Endothelial cell of umbilical vein (primary cell): ENCODE measurements around the gene ASIC1. TPM values are rescaled to one million over a fixed set of nuclear protein-coding genes. Genes with fewer than 3 reads are reported as not detected.

Experiments used
- BruUV-seq: library from RNA; stranded (reverse); fragments of 400-500 nt; replicated peaks from 2 replicates; lab custom pipeline; 2021; lab: Mats Ljungman, UMichigan
- CTCF ChIA-PET: fragments of 300-600, 350-600 bp; sonication (Branson Sonifier 250); formaldehyde crosslinking; loops from one replicate; lab custom pipeline; 2021; ENCODE audit warnings: antibody characterized with exemption, inconsistent platforms; lab: Charles Lee
- POLR2A ChIA-PET: fragments of 300-600, 350-600 bp; sonication (Branson Sonifier 250); formaldehyde crosslinking; loops from one replicate; lab custom pipeline; 2021; ENCODE audit warnings: antibody characterized with exemption, inconsistent platforms; lab: Charles Lee
- DNase-seq: peaks from one replicate; pipeline ENCODE4 v3.0.0-alpha.2; 2011; ENCODE audit warnings: low read depth, low spot score
- FAIRE-seq: peaks from 2 replicates; lab custom pipeline; 2011; peaks lifted over from hg19 to GRCh38; lab: Jason Lieb, UNC
- H2AFZ ChIP-seq: 2 replicates; pipeline ENCODE4 v1.6.0; 2012; ENCODE audit warnings: low read depth, low read length, control low read depth, inconsistent platforms
- H3K27ac ChIP-seq: 2 replicates; pipeline ENCODE4 v1.5.1; 2011; ENCODE audit warnings: low read depth, mild to moderate bottlenecking, control low read depth, low read length, moderate library complexity; ENCODE audit not compliant: insufficient read depth
- H3K27me3 ChIP-seq, 2 experiments: 2 replicates each; pipeline versions ENCODE4 v1.6.0 to v1.6.1; 2011; ENCODE audit warnings: low read length in 2 of 2, mixed read lengths in 1 of 2; ENCODE audit not compliant: control insufficient read depth in 2 of 2, insufficient read depth in 2 of 2
- H3K36me3 ChIP-seq, 2 experiments: 2 replicates in 1 of 2; 3 replicates in 1 of 2; pipeline ENCODE4 v1.5.1; 2011; ENCODE audit warnings: low read length in 2 of 2, mild to moderate bottlenecking in 1 of 2, moderate library complexity in 1 of 2; ENCODE audit not compliant: control insufficient read depth in 2 of 2, insufficient read depth in 2 of 2; ENCODE audit errors: extremely low read depth in 1 of 2
- H3K4me1 ChIP-seq: 3 replicates; pipeline ENCODE4 v1.5.1; 2011; ENCODE audit warnings: mild to moderate bottlenecking, low read length; ENCODE audit not compliant: control insufficient read depth, insufficient read depth; ENCODE audit errors: extremely low read depth
- H3K4me2 ChIP-seq: 2 replicates; pipeline ENCODE4 v1.6.1; 2011; ENCODE audit warnings: low read length, control low read depth, mixed read lengths; ENCODE audit not compliant: insufficient read depth
- H3K4me3 ChIP-seq, 3 experiments: fragments of 200-600 bp in 1 of 3; sonication (generic), shearing (Covaris generic) in 1 of 3; replicated peaks in 1 of 3; 2 replicates each; pipeline ENCODE4 v1.5.1; 2011 to 2016; ENCODE audit warnings: control low read depth in 3 of 3, low read length in 3 of 3, mild to moderate bottlenecking in 2 of 3, inconsistent platforms in 1 of 3, low read depth in 1 of 3, moderate library complexity in 1 of 3; ENCODE audit not compliant: insufficient read depth in 1 of 3
- H3K79me2 ChIP-seq: 2 replicates; pipeline ENCODE4 v1.6.0; 2012; ENCODE audit warnings: low read length, inconsistent platforms; ENCODE audit not compliant: control insufficient read depth, insufficient read depth
- H3K9ac ChIP-seq: replicated peaks from 2 replicates; pipeline ENCODE3; 2011; ENCODE audit warnings: low read length, control low read depth; ENCODE audit not compliant: insufficient read depth; ENCODE audit errors: extremely low read depth
- H3K9me1 ChIP-seq: replicated peaks from 3 replicates; pipeline ENCODE4 v1.6.0; 2011; ENCODE audit warnings: mild to moderate bottlenecking, low read length; ENCODE audit not compliant: control insufficient read depth, insufficient read depth; ENCODE audit errors: extremely low read depth
- H3K9me3 ChIP-seq: replicated peaks from 2 replicates; pipeline ENCODE4 v1.5.1; 2012; ENCODE audit warnings: low read length, inconsistent platforms; ENCODE audit not compliant: control insufficient read depth, insufficient read depth
- H4K20me1 ChIP-seq: replicated peaks from 2 replicates; pipeline ENCODE3; 2011; ENCODE audit warnings: mild to moderate bottlenecking, low read length; ENCODE audit not compliant: control insufficient read depth, insufficient read depth; ENCODE audit errors: extremely low read depth
- EZH2 ChIP-seq: IDR thresholded peaks from 2 replicates; pipeline ENCODE4 v1.6.1; 2012; ENCODE audit warnings: borderline replicate concordance, low read depth, mild to moderate bottlenecking, moderate library complexity, low read length, inconsistent platforms; ENCODE audit not compliant: severe bottlenecking
- FOS ChIP-seq: IDR thresholded peaks from 2 replicates; pipeline ENCODE4 v1.6.1; 2011; ENCODE audit warnings: mild to moderate bottlenecking, low read length, moderate library complexity, borderline replicate concordance; ENCODE audit not compliant: insufficient read depth
- GATA2 ChIP-seq: IDR thresholded peaks from 2 replicates; pipeline ENCODE4 v1.7.0; 2011; ENCODE audit warnings: low read depth, mild to moderate bottlenecking, moderate library complexity, mixed read lengths, low read length; ENCODE audit not compliant: insufficient read length, insufficient read depth
- MYC ChIP-seq: IDR thresholded peaks from one replicate; pipeline ENCODE4 v1.6.1; 2011; ENCODE audit warnings: mild to moderate bottlenecking, low read depth, low read length
- POLR2A ChIP-seq: IDR thresholded peaks from 2 replicates; pipeline ENCODE4 v1.6.1; 2012; ENCODE audit warnings: low read depth, mild to moderate bottlenecking, control low read depth, low read length
- dilution Hi-C: fragments of 300-500 bp; cut with MboI; formaldehyde crosslinking; loops from one replicate; pipeline ENCODE4 v1.15.0; 2019; ENCODE audit warnings: low sequenced_read_pairs; ENCODE audit not compliant: extremely low pct_ligation_motif_present
- intact Hi-C: fragments of 100-400 bp; cut with micrococcal nuclease; formaldehyde crosslinking; loops from one replicate; pipeline ENCODE4 v1.10.0; 2022
- polyA plus RNA-seq, 4 experiments: library from polyadenylated mRNA; depleted of rRNA in 3 of 4; stranded (reverse) in 3 of 4; unstranded in 1 of 4; fragments of >200 nt; gene quantifications; 2 replicates each; pipeline versions ENCODE4 v1.2.1 to v1.2.3, GENCODE V29; 2011 to 2012; ENCODE audit warnings: missing spikeins in 1 of 4
- total RNA-seq: library from RNA; stranded (reverse); gene quantifications from 2 replicates; pipeline ENCODE4 v1.2.3, GENCODE V29; 2021
- TF ChIP-seq, protein P1 (sequence below), 2 donors: IDR thresholded peaks; 1 replicate in 1 of 2; 2 replicates in 1 of 2; pipeline ENCODE4 v1.5.1; 2011; ENCODE audit warnings: low read length in 2 of 2, mild to moderate bottlenecking in 2 of 2, moderate library complexity in 2 of 2, control low read depth in 1 of 2, inconsistent platforms in 1 of 2, low read depth in 1 of 2; ENCODE audit not compliant: insufficient read depth in 1 of 2; ENCODE audit errors: extremely low read depth in 1 of 2
- TF ChIP-seq, protein P2 (sequence below): IDR thresholded peaks from 2 replicates; pipeline ENCODE4 v1.6.1; 2011; ENCODE audit not compliant: insufficient read depth, insufficient read length

The ASIC1 gene
- total and polyA plus RNA-seq, 2 donors (not counting 3 experiments of a cell fraction or from before 2014, with no cell fraction given) = 0.53 to 0.66 TPM

DNA sequence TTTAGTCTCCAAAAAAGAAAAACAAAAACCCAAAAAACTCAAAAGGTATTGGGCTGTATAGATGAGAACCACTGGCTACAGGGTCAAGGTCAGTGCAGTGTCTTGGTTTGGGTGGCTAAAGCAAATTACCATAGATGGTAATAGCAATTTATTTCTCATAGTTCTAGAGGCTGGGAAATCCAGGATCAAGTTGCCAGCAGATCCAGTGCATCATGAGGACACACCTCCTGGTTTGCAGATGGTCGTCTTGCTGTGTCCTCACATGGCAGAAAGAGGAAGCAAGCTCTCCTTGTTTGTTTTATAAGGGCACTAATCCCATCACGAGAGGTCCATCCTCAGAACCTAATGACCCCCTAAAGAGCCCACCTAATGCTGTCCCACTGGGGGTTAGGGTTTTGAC is 65.8 kb downstream of the ASIC1 start:
- no TSS peak for BruUV-seq
- dilution Hi-C loops = no loop called here
- POLR2A ChIA-PET = no interaction called here

More for the DNA sequence above, 65.8 kb downstream of the ASIC1 start:
- CTCF ChIA-PET = interaction anchor here (2.0 kb wide), 1 partner anchor 53 kb away, joined by 5 read pairs; no protein-coding TSS in a partner anchor
- Histone ChIP-seq H3K79me2 (no peaks in the 10 kb centered on the region), H3K4me2 (no peak overlapping the region), H3K4me3 (no peak overlapping the region), H3K27ac (no peak overlapping the region), H3K27me3 (no peaks in the 10 kb centered on the region), H4K20me1 (no peaks in the 10 kb centered on the region), H3K9me3 (no peaks in the 10 kb centered on the region), H2AFZ (no peak overlapping the region), H3K36me3 (peaks cover 0 to 12% of the 10 kb centered on the region in 2 experiments), H3K9ac (no peak overlapping the region), H3K9me1 (no peaks in the 10 kb centered on the region), H3K4me1 (peaks cover 5% of the 10 kb centered on the region)
- intact Hi-C loops = no loop called here
- DNase-seq (no peak), FAIRE-seq (no peak)
- TF ChIP-seq, protein P1, sequence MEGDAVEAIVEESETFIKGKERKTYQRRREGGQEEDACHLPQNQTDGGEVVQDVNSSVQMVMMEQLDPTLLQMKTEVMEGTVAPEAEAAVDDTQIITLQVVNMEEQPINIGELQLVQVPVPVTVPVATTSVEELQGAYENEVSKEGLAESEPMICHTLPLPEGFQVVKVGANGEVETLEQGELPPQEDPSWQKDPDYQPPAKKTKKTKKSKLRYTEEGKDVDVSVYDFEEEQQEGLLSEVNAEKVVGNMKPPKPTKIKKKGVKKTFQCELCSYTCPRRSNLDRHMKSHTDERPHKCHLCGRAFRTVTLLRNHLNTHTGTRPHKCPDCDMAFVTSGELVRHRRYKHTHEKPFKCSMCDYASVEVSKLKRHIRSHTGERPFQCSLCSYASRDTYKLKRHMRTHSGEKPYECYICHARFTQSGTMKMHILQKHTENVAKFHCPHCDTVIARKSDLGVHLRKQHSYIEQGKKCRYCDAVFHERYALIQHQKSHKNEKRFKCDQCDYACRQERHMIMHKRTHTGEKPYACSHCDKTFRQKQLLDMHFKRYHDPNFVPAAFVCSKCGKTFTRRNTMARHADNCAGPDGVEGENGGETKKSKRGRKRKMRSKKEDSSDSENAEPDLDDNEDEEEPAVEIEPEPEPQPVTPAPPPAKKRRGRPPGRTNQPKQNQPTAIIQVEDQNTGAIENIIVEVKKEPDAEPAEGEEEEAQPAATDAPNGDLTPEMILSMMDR (IDR thresholded peaks at IDR 0.05; ENCODE audit: extremely low read depth in 1 of 2, insufficient read depth in 1 of 2, low read depth in 1 of 2, low read length in 2 of 2) = no peak
- TF ChIP-seq MYC (no peak), GATA2 (no peak), EZH2 (no peak), POLR2A (no peak), FOS (no peak)
- TF ChIP-seq, protein P2, sequence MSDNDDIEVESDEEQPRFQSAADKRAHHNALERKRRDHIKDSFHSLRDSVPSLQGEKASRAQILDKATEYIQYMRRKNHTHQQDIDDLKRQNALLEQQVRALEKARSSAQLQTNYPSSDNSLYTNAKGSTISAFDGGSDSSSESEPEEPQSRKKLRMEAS = no peak
